Panc1 (cell line): ENCODE data around the gene BACH2.

Source experiments
- CTCF ChIP-seq: fragments of 450-650 bp; IDR thresholded peaks from 2 replicates; pipeline ENCODE4 v1.5.1; 2017; ENCODE audit warnings: mild to moderate bottlenecking
- POLR2AphosphoS5 ChIP-seq: IDR thresholded peaks from 2 replicates; pipeline ENCODE4 v1.6.1; 2012; ENCODE audit warnings: mild to moderate bottlenecking, low read depth, low read length, moderate library complexity
- TF ChIP-seq, protein P1 (sequence below), 2 experiments: IDR thresholded peaks; 2 replicates each; pipeline ENCODE4 v1.6.1; 2011 to 2012; ENCODE audit warnings: low read depth in 2 of 2, control low read depth in 1 of 2, low read length in 1 of 2, mild to moderate bottlenecking in 1 of 2, moderate library complexity in 1 of 2; ENCODE audit not compliant: insufficient read depth in 1 of 2

GRCh38 chr6:89934685-89935366 lies 361.8 kb downstream of the BACH2 start:
- TF ChIP-seq POLR2AphosphoS5 (no peak), CTCF (no peak)
- TF ChIP-seq, protein P1, sequence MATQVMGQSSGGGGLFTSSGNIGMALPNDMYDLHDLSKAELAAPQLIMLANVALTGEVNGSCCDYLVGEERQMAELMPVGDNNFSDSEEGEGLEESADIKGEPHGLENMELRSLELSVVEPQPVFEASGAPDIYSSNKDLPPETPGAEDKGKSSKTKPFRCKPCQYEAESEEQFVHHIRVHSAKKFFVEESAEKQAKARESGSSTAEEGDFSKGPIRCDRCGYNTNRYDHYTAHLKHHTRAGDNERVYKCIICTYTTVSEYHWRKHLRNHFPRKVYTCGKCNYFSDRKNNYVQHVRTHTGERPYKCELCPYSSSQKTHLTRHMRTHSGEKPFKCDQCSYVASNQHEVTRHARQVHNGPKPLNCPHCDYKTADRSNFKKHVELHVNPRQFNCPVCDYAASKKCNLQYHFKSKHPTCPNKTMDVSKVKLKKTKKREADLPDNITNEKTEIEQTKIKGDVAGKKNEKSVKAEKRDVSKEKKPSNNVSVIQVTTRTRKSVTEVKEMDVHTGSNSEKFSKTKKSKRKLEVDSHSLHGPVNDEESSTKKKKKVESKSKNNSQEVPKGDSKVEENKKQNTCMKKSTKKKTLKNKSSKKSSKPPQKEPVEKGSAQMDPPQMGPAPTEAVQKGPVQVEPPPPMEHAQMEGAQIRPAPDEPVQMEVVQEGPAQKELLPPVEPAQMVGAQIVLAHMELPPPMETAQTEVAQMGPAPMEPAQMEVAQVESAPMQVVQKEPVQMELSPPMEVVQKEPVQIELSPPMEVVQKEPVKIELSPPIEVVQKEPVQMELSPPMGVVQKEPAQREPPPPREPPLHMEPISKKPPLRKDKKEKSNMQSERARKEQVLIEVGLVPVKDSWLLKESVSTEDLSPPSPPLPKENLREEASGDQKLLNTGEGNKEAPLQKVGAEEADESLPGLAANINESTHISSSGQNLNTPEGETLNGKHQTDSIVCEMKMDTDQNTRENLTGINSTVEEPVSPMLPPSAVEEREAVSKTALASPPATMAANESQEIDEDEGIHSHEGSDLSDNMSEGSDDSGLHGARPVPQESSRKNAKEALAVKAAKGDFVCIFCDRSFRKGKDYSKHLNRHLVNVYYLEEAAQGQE (IDR thresholded peaks at IDR 0.05; ENCODE audit: insufficient read depth in 1 of 2, low read depth in 2 of 2, low read length in 1 of 2), result no peak
